GM18909 (cell line): ENCODE data around the gene OR2A2.
"Not testable (repeated sequence)": the region's sequence is repeated elsewhere in the genome, so short reads cannot be mapped to it uniquely, and the experiment has no call there.

Source experiments
- ATAC-seq: cut with Tn5 transposase; IDR thresholded peaks from one replicate; pipeline ENCODE4 v1.9.1; 2021; ENCODE audit warnings: mild to moderate bottlenecking; ENCODE audit not compliant: unreplicated experiment, poor library complexity

OR2A2 gene

GRCh38 chr7:144109283-144109682 lies at the start of gene OR2A2:
Gene OR2A2, plus strand, starts transcription at chr7:144109583. Its CDS starts 0 bp downstream, at chr7:144109583.
- ATAC-seq, result no peak

GRCh38 chr7:144063710-144064109 lies 45.7 kb upstream of the OR2A2 start:
- no peak for ATAC-seq

GRCh38 chr7:144069511-144069910 lies 39.9 kb upstream of the OR2A2 start, which contains the start of gene OR2A25:
Gene OR2A25, plus strand, starts transcription at chr7:144069811. Its CDS starts 4,409 bp downstream, at chr7:144074220.
- ATAC-seq, result no peak

GRCh38 chr7:144069953-144070352 lies 39.4 kb upstream of the OR2A2 start:
- no peak for ATAC-seq

GRCh38 chr7:144074374-144074773 lies 35.0 kb upstream of the OR2A2 start:
- ATAC-seq, result no peak

GRCh38 chr7:144085978-144086377 lies 23.4 kb upstream of the OR2A2 start, which contains the start of gene OR2A12:
Gene OR2A12, plus strand, starts transcription at chr7:144086278. Its CDS starts 8,830 bp downstream, at chr7:144095108.
- ATAC-seq, result no peak

- ATAC-seq, result no peak
Measured at GRCh38 chr7:144086730-144087129, 22.7 kb upstream of the OR2A2 start.

- no peak for ATAC-seq
Measured at GRCh38 chr7:144087230-144087629, 22.2 kb upstream of the OR2A2 start.

GRCh38 chr7:144090667-144091066 lies 18.7 kb upstream of the OR2A2 start:
- no peak for ATAC-seq

- no peak for ATAC-seq
Measured at GRCh38 chr7:144098776-144099175, 10.6 kb upstream of the OR2A2 start.

- ATAC-seq, result no peak
Measured at GRCh38 chr7:144100607-144101006, 8.8 kb upstream of the OR2A2 start.

GRCh38 chr7:144102041-144102440 lies 7.3 kb upstream of the OR2A2 start:
- ATAC-seq, result no peak

GRCh38 chr7:144105211-144105610 lies 4.2 kb upstream of the OR2A2 start:
- no peak for ATAC-seq

- ATAC-seq, result no peak
Measured at GRCh38 chr7:144110272-144110671, 889 bp downstream of the OR2A2 start.

- ATAC-seq, result no peak
Measured at GRCh38 chr7:144113651-144114050, 4.3 kb downstream of the OR2A2 start.

GRCh38 chr7:144118341-144118740 lies 9.0 kb downstream of the OR2A2 start:
- no peak for ATAC-seq

- no peak for ATAC-seq
Measured at GRCh38 chr7:144122876-144123275, 13.5 kb downstream of the OR2A2 start, which contains the start of gene OR2A14. Gene OR2A14, plus strand, starts transcription at chr7:144123176. Its CDS starts 5,937 bp downstream, at chr7:144129113.

- peak; percentile 100 for ATAC-seq
Measured at GRCh38 chr7:144127714-144128334, 18.4 kb downstream of the OR2A2 start.

- ATAC-seq, result not testable (repeated sequence)
Measured at GRCh38 chr7:144129601-144130000, 20.2 kb downstream of the OR2A2 start.

- no peak for ATAC-seq
Measured at GRCh38 chr7:144130730-144131129, 21.3 kb downstream of the OR2A2 start.

GRCh38 chr7:144132262-144132661 lies 22.9 kb downstream of the OR2A2 start:
- ATAC-seq, result no peak

- no peak for ATAC-seq
Measured at GRCh38 chr7:144133307-144133706, 23.9 kb downstream of the OR2A2 start.
